ENCODE measurements around the gene BTBD16.

BTBD16 gene

GRCh38 chr10:122374237-122374858 lies 103.3 kb downstream of the BTBD16 start, which contains the start of gene PLEKHA1:
TSS of gene PLEKHA1 (plus strand) at chr10:122374708. CDS start at chr10:122393201, 18,493 bp downstream.
- Histone ChIP-seq H3K27me3 (peaks cover 96% of the 10 kb centered on the region), H3K4me3 (ENCODE audit: low read depth in 1 of 2, low read length in 1 of 2) (peak within 1 kb of the TSS; percentile 52 to 55), H3K36me3 (no peaks in the 10 kb centered on the region), H3K27ac (no peak within 1 kb of the TSS), H3K4me1 (ENCODE audit: control insufficient read depth in 1 of 2, insufficient read depth in 1 of 2, low read depth in 1 of 2, low read length in 1 of 2) (peaks cover 14 to 16% of the 10 kb centered on the region in 2 experiments), H3K9me3 (no peaks in the 10 kb centered on the region)
- no peak for TF ChIP-seq CTCF (IDR thresholded peaks at IDR 0.05)

- H3K4me1 ChIP-seq (ENCODE audit: control insufficient read depth in 1 of 2, insufficient read depth in 1 of 2, low read depth in 1 of 2, low read length in 1 of 2): peaks cover 14 to 16% of the 10 kb centered on the region in 2 experiments
- no peaks in the 10 kb centered on the region for H3K36me3 ChIP-seq
- no peaks in the 10 kb centered on the region for H3K9me3 ChIP-seq
- TF ChIP-seq CTCF (IDR thresholded peaks at IDR 0.05): no peak
- H3K27me3 ChIP-seq: peaks cover 92% of the 10 kb centered on the region
- peak overlapping the region; percentile 52 to 55 for H3K4me3 ChIP-seq (ENCODE audit: low read depth in 1 of 2, low read length in 1 of 2)
- H3K27ac ChIP-seq: no peak overlapping the region
These were observed 104.0 kb downstream of the BTBD16 start for GRCh38 chr10:122374859-122375678.

- Histone ChIP-seq H3K4me1 (ENCODE audit: control insufficient read depth in 1 of 2, insufficient read depth in 1 of 2, low read depth in 1 of 2, low read length in 1 of 2) (peaks cover 14 to 16% of the 10 kb centered on the region in 2 experiments), H3K4me3 (ENCODE audit: low read depth in 1 of 2, low read length in 1 of 2) (peak overlapping the region in 1 of 2 experiments; percentile 55), H3K27ac (no peak overlapping the region), H3K36me3 (no peaks in the 10 kb centered on the region), H3K27me3 (peaks cover 90% of the 10 kb centered on the region), H3K9me3 (no peaks in the 10 kb centered on the region)
- no peak for TF ChIP-seq CTCF (IDR thresholded peaks at IDR 0.05)
These were observed 104.6 kb downstream of the BTBD16 start for GRCh38 chr10:122375679-122376160.

GRCh38 chr10:122376364-122376961 lies 105.4 kb downstream of the BTBD16 start:
- Histone ChIP-seq H3K4me3 (ENCODE audit: low read depth in 1 of 2, low read length in 1 of 2) (no peak overlapping the region), H3K36me3 (no peaks in the 10 kb centered on the region)

More at GRCh38 chr10:122376364-122376961, 105.4 kb downstream of the BTBD16 start:
- H3K27ac ChIP-seq: no peak overlapping the region
- no peaks in the 10 kb centered on the region for H3K9me3 ChIP-seq
- peaks cover 14 to 16% of the 10 kb centered on the region in 2 experiments for H3K4me1 ChIP-seq (ENCODE audit: control insufficient read depth in 1 of 2, insufficient read depth in 1 of 2, low read depth in 1 of 2, low read length in 1 of 2)
- no peak for TF ChIP-seq CTCF (IDR thresholded peaks at IDR 0.05)
- peaks cover 83% of the 10 kb centered on the region for H3K27me3 ChIP-seq
